ENCODE data around the gene CAPG. TPM values are rescaled to one million over a fixed set of nuclear protein-coding genes. Genes with fewer than 3 reads are reported as not detected.

Gene CAPG
- total RNA-seq, 1 donor from 2014 or later, result 701 TPM

DNA sequence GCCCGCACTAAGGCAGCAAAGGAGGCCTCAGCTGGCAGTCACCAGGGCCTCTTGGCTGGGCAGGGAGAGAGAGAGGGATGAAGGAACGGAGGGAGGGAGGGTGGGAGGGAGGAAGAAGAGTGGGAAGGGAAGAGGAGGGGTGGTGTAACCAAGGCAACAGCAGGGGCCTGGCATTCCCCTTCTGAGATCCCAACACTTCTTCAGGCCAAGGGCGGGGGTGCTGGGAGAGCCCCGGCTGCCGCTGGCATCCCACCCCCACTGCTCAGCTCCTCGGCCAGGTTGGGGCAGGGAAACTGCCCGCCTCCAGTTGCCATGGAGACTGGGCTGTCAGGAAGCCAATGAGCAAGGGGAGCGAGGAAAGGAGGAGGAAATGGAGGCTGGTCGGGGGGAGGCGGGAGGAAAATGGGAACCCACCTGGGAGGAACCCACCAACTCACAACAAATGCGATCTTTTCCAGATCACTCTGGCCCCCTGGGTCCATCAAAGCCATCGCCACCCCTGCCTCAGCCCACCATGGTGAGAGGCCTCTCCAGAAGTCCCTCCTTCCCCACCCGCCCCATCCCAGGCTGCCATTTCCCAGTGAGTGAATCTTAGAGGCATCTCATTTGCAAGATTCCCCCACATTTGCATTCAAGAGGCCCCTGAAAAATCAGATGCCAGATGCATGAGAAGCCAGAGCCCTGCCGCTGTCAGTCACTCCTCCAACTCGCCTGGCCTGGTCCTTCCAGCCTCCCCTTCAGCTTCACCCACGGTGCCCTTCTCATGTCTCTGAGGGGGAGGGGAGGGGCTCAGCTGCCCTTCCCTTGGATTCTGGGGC, 20.8 kb upstream of the CAPG start:
- no peaks in the 10 kb centered on the region for H3K36me3 ChIP-seq (ENCODE audit: control insufficient read depth, insufficient read depth, low read length)
- TF ChIP-seq, protein P1, sequence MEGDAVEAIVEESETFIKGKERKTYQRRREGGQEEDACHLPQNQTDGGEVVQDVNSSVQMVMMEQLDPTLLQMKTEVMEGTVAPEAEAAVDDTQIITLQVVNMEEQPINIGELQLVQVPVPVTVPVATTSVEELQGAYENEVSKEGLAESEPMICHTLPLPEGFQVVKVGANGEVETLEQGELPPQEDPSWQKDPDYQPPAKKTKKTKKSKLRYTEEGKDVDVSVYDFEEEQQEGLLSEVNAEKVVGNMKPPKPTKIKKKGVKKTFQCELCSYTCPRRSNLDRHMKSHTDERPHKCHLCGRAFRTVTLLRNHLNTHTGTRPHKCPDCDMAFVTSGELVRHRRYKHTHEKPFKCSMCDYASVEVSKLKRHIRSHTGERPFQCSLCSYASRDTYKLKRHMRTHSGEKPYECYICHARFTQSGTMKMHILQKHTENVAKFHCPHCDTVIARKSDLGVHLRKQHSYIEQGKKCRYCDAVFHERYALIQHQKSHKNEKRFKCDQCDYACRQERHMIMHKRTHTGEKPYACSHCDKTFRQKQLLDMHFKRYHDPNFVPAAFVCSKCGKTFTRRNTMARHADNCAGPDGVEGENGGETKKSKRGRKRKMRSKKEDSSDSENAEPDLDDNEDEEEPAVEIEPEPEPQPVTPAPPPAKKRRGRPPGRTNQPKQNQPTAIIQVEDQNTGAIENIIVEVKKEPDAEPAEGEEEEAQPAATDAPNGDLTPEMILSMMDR (IDR thresholded peaks at IDR 0.05; ENCODE audit: insufficient read depth, low read length, severe bottlenecking), result no peak
- no peak for FAIRE-seq

DNA sequence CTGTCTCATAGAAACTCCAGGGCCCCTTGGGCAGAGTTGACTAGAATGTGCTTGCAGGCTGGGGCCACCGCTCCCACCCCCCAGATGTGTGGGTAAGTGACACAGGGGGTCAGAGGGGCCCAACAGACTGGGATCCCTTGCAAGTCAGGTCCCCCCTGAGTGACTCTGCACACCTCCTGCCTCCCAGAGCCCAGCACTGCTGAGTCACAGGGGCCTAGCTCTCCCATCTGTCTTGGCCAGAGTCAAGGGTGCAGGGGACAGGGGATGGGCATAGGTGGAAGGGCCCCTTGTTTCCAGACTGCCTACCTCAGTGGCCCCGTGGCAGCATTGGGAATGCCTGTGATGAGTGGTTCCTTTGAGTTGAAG, 19.7 kb upstream of the CAPG start:
- FAIRE-seq (no peak), DNase-seq (ENCODE audit: low read depth) (no peak)
- Histone ChIP-seq H3K27me3 (ENCODE audit: control insufficient read depth, insufficient read depth, low read length) (no peaks in the 10 kb centered on the region), H3K36me3 (ENCODE audit: control insufficient read depth, insufficient read depth, low read length) (no peaks in the 10 kb centered on the region), H3K4me3 (ENCODE audit: low read depth, low read length) (no peak overlapping the region)
- TF ChIP-seq, protein P1 (IDR thresholded peaks at IDR 0.05; ENCODE audit: insufficient read depth, low read length, severe bottlenecking), result no peak

More for the DNA sequence above, 20.8 kb upstream of the CAPG start:
- H3K4me3 ChIP-seq (ENCODE audit: low read depth, low read length), result no peak overlapping the region
- no peak for DNase-seq (ENCODE audit: low read depth)
- no peaks in the 10 kb centered on the region for H3K27me3 ChIP-seq (ENCODE audit: control insufficient read depth, insufficient read depth, low read length)

DNA sequence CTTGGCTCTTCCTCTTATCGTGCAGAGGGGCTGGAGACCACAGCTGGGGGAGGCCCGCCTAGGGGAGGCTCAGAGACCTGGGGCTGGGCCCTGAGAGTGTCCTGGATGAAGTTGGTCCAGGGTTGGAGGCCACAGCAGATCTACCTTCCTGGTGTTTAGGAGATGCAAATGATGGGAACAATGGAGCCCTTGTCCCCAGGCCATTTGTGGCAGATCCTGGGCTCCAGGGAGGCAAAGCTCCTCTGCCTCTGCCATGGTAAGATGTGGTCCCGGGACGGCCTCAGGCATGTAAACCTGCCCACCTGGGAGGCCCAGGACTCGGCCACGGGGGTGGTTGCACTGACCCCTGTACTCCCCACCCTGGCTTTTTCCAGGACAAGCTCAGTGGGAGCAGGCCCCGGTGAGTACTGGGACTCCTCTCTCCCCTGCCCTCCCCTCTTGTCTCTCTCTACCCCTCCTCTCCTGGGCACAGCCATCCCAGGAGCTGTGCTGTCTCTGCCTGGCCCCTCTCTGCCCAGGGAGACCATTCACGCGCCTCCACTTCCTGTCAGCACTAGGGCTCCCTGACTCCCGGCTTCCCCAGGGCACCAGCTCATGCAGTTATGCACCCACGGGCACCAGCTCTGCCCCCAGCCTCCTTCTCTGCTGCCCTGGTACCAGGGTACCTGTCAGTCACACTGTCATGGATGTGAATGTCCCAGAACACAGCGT, 19.2 kb upstream of the CAPG start:
- DNase-seq (ENCODE audit: low read depth), result no peak
- TF ChIP-seq, protein P1 (IDR thresholded peaks at IDR 0.05; ENCODE audit: insufficient read depth, low read length, severe bottlenecking), result no peak
- Histone ChIP-seq H3K4me3 (ENCODE audit: low read depth, low read length) (no peak overlapping the region), H3K36me3 (ENCODE audit: control insufficient read depth, insufficient read depth, low read length) (no peaks in the 10 kb centered on the region), H3K27me3 (ENCODE audit: control insufficient read depth, insufficient read depth, low read length) (no peaks in the 10 kb centered on the region)
- FAIRE-seq, result no peak

DNA sequence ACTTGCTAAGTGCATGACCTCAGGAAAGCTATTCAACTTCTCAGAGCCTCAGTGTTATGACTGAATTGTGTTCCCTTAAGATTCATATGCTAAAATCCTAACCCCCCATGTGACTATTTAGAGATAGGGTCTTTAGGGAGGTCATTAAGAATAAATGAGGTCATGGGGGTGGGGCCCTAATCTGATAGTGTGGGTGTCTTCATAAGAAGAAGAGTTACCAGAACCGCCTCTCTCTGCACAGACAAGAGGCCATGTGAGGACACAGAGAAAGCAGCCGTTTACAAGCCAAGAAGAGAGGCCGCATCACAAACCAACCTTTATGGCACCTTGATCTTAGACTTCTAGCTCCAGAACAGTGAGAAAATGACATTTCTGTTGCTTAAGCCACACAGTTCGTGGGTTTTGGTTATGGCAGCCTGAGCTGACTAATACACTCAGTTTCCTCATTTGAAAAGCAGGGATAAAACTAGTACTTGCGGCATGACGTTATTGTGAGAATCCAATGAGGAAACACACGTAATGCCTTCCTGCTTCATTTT, 18.2 kb upstream of the CAPG start:
- TF ChIP-seq, protein P1 (IDR thresholded peaks at IDR 0.05; ENCODE audit: insufficient read depth, low read length, severe bottlenecking), result no peak
- Histone ChIP-seq H3K4me3 (ENCODE audit: low read depth, low read length) (no peak overlapping the region), H3K27me3 (ENCODE audit: control insufficient read depth, insufficient read depth, low read length) (no peaks in the 10 kb centered on the region), H3K36me3 (ENCODE audit: control insufficient read depth, insufficient read depth, low read length) (no peaks in the 10 kb centered on the region)
- FAIRE-seq, result no peak
- DNase-seq (ENCODE audit: low read depth), result no peak

DNA sequence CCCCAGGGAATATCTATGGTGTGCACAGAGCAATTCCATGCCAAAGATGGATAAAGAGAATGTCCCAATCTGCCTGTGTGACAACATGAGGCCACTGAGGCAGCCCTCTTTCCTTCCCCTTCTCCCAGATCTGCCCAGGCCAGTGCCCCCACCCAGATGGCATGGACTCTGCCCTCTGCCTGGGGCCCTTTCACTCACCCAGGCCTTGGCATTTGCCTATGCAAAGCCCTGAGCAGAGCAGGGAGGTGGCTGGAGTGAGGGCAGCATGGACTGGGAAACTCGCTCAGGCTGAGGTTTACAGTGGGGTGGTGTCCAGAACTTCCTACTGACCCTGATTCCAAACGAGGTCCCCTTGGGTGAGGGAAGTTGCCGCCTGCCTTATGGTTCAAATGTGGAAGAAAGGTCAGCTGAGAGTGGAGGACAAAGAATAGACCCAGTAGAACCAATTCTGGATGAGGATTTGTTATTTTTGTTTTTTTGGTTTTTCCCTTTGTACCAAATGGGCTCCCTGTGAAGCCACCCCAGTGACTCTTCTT, 17.2 kb upstream of the CAPG start:
- FAIRE-seq (no peak), DNase-seq (ENCODE audit: low read depth) (no peak)
- no peaks in the 10 kb centered on the region for H3K36me3 ChIP-seq (ENCODE audit: control insufficient read depth, insufficient read depth, low read length)
- H3K27me3 ChIP-seq (ENCODE audit: control insufficient read depth, insufficient read depth, low read length), result no peaks in the 10 kb centered on the region
- TF ChIP-seq, protein P1 (IDR thresholded peaks at IDR 0.05; ENCODE audit: insufficient read depth, low read length, severe bottlenecking), result no peak
- H3K4me3 ChIP-seq (ENCODE audit: low read depth, low read length), result no peak overlapping the region

All from bronchial epithelial cell (primary cell).